AG10803 (cell line): ENCODE data around the gene NDOR1.

Experiments
- DNase-seq: peaks from one replicate; pipeline ENCODE4 v3.0.0; 2010; ENCODE audit warnings: low read depth
- H3K4me3 ChIP-seq: 2 replicates; pipeline ENCODE4 v1.5.1; 2011; ENCODE audit warnings: mild to moderate bottlenecking, low read length, control low read depth
- TF ChIP-seq, protein P1 (sequence below): conservative IDR thresholded peaks from 2 replicates; pipeline ENCODE4 v1.5.1; 2011; ENCODE audit warnings: mild to moderate bottlenecking, low read length, control low read depth, inconsistent platforms

The NDOR1 gene

GRCh38 chr9:137216188-137216965, 10.9 kb downstream of the NDOR1 start:
- no peak overlapping the region for H3K4me3 ChIP-seq
- TF ChIP-seq, protein P1, sequence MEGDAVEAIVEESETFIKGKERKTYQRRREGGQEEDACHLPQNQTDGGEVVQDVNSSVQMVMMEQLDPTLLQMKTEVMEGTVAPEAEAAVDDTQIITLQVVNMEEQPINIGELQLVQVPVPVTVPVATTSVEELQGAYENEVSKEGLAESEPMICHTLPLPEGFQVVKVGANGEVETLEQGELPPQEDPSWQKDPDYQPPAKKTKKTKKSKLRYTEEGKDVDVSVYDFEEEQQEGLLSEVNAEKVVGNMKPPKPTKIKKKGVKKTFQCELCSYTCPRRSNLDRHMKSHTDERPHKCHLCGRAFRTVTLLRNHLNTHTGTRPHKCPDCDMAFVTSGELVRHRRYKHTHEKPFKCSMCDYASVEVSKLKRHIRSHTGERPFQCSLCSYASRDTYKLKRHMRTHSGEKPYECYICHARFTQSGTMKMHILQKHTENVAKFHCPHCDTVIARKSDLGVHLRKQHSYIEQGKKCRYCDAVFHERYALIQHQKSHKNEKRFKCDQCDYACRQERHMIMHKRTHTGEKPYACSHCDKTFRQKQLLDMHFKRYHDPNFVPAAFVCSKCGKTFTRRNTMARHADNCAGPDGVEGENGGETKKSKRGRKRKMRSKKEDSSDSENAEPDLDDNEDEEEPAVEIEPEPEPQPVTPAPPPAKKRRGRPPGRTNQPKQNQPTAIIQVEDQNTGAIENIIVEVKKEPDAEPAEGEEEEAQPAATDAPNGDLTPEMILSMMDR = no peak
- DNase-seq = no peak

DNA sequence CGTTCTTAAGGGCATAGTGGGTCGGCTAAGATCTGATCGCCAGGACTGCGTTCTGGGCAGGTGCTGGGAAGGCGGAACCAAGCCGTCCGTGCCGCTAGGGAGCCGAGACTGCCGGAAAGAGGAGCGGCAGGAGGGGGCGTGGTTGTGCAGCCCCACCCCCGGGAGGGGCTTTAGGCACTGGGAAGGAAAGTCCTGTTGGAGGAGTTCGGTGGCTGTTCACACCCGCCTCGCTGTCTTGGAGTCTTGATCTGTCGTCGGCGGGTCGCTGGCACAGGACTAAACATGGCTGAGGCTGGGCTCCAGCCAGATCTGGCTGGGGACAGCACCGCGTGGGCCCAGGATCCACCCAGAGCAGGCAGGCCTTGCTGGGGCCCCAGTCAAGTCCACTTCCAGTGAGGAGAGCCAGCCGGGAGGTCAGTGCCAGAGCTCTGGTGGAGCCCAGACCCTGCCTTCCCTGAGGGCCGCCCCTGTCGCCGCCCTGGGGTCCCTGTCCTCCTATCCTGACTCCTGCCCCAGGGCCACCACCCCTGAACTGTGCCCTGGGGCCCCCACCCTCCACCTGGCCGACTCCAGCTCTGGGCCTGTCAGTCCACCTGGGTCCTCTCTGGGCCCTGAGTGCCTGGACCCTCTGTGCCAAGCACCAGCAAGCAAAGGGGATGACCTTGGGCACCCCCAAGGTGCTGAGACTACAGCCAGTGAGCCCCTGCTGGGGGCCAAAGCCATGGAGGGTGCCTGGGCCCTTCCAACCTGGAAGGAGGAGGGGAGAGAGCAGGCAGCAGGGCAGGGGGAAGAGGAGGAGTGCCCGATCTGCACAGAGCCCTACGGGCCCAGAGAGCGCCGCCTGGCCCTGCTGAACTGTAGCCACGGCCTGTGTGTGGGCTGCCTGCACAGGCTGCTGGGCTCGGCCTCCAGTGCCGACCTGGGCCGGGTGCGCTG, 12.0 kb downstream of the NDOR1 start:
- peak overlapping the region; percentile 44 for H3K4me3 ChIP-seq
- peak; percentile 40 for DNase-seq
- TF ChIP-seq, protein P1 = no peak; the same call in 1 of the 2 replicates

DNA sequence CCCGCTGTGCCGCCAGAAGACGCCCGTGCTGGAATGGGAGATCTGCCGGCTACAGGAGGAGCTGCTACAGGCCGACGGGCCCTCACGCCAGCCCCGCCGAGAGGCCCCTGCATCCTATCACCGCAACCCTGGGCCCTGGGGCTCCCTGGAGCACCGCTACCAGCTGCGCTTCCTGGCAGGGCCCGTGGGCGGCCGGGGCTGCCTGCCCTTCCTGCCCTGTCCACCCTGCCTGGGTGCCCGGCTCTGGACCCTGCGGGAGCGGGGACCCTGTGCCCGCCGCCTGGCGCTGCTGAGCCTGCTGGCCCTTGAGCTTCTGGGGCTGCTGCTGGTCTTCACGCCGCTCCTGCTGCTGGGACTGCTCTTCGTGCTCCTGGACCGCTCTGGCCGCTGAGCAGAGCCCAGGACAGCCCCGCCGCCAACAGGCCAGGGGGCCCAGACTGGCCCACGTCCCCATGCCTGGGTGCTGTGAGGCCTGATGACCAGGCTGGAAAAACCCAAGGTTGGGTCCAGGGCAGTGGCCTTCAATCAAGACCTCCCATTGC, 12.8 kb downstream of the NDOR1 start:
- TF ChIP-seq, protein P1 = no peak
- DNase-seq = no peak
- no peak overlapping the region for H3K4me3 ChIP-seq

DNA sequence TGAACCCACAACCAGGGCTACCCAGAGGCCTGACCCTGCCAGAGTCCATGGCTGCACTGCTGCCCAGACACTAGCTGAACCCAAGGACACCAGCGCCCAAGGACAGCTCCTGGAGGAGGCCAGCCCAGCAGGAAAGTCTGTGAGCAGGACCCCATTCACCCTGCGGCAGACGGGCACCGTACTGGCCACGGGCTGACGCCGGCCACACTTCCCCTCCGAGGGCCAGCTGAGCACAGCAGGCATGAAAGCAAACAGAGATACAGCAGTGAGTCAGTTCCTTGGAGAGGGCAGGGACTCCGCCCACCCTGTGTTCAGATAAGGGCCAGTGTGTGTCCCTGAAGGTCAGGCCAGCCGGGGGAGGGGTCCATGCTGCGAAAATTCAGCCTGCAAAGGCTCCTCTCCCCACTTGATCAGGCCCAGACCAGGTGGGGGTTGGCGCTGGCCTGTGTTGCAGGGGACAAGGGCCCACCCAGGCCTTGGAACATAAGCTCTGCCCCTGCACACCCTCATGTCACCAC, 13.3 kb downstream of the NDOR1 start:
- TF ChIP-seq, protein P1 = no peak
- DNase-seq = no peak
- H3K4me3 ChIP-seq = no peak overlapping the region

- TF ChIP-seq, protein P1 = no peak
- no peak overlapping the region for H3K4me3 ChIP-seq
- DNase-seq = no peak
Measured at GRCh38 chr9:137219757-137220316, 14.3 kb downstream of the NDOR1 start.

DNA sequence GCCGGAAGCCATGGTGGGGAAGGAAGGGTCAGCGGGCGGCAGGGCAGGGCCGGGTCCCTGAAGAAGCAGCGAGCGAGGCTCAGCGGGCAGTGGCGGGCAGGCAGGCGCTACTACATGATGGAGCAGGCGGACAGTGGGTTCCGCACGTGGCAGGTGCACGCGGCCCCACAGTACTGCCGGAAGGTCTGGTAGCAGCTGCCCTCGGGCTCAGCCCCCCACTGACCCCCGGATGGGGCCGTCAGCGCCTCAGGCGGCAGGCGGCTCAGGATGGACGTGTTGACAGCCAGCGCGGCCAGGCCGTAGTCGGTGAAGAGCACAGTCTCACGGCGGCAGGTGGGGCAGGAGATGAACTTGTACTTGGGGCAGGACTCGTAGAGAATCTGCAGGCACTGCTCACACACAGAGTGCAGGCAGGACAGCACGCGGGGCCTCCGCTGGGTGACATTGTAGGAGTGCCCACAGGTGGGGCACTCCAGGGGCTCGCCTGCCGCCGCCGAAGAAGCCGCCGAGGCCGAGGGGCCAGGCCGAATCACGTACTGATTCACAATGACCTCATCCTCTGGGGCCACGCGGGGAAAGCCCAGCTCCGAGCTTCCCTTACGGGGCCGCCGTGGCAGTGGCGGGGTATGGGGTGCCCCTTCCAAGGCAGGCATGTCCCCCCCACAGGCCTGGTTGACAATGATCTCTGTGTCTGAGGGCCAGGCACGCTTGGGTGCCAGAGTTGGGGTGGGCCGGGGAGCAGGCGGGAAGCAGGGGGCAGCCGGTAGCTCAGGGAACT, 15.0 kb downstream of the NDOR1 start:
- no peak overlapping the region for H3K4me3 ChIP-seq
- no peak for DNase-seq
- TF ChIP-seq, protein P1 = no peak
